GM21529 (cell line): ENCODE measurements around the gene CD164.

Experiments used
- ATAC-seq: cut with Tn5 transposase; IDR thresholded peaks from one replicate; pipeline ENCODE4 v1.9.1; 2021; ENCODE audit not compliant: unreplicated experiment

Gene CD164

GRCh38 chr6:109381747-109382575 is at the start of gene CD164:
Gene CD164, minus strand, starts transcription at chr6:109382467. Its CDS starts 89 bp downstream, at chr6:109382378.
- ATAC-seq, result peak; percentile 50

GRCh38 chr6:109429496-109429895 is 47.2 kb upstream of the CD164 start:
- ATAC-seq, result no peak

- ATAC-seq, result no peak
Measured at GRCh38 chr6:109428889-109429477, 46.7 kb upstream of the CD164 start.

- ATAC-seq, result no peak
Measured at GRCh38 chr6:109424946-109425345, 42.7 kb upstream of the CD164 start.

GRCh38 chr6:109421184-109421583 is 38.9 kb upstream of the CD164 start:
- no peak for ATAC-seq

GRCh38 chr6:109420751-109421150 is 38.5 kb upstream of the CD164 start:
- ATAC-seq, result no peak

GRCh38 chr6:109417646-109418045 is 35.4 kb upstream of the CD164 start:
- no peak for ATAC-seq

GRCh38 chr6:109411034-109411433 is 28.8 kb upstream of the CD164 start:
- no peak for ATAC-seq

GRCh38 chr6:109406196-109406595 is 23.9 kb upstream of the CD164 start:
- no peak for ATAC-seq

GRCh38 chr6:109397020-109397419 is 14.8 kb upstream of the CD164 start:
- ATAC-seq, result no peak

- ATAC-seq, result no peak
Measured at GRCh38 chr6:109396046-109396718, 13.9 kb upstream of the CD164 start.

- no peak for ATAC-seq
Measured at GRCh38 chr6:109393886-109394281, 11.6 kb upstream of the CD164 start.

- no peak for ATAC-seq
Measured at GRCh38 chr6:109393157-109393885, 11.1 kb upstream of the CD164 start.

GRCh38 chr6:109389650-109390274 is 7.5 kb upstream of the CD164 start:
- ATAC-seq, result no peak

GRCh38 chr6:109388265-109388664 is 6.0 kb upstream of the CD164 start:
- no peak for ATAC-seq

- no peak for ATAC-seq
Measured at GRCh38 chr6:109383438-109383940, 1.2 kb upstream of the CD164 start.

- peak; percentile 68 for ATAC-seq
Measured at GRCh38 chr6:109382576-109383437, 540 bp upstream of the CD164 start.

GRCh38 chr6:109381061-109381746 is 1.1 kb downstream of the CD164 start:
- no peak for ATAC-seq

GRCh38 chr6:109379711-109380110 is 2.6 kb downstream of the CD164 start:
- no peak for ATAC-seq
